ENCODE results near the gene MBD6.

Gene MBD6

DNA sequence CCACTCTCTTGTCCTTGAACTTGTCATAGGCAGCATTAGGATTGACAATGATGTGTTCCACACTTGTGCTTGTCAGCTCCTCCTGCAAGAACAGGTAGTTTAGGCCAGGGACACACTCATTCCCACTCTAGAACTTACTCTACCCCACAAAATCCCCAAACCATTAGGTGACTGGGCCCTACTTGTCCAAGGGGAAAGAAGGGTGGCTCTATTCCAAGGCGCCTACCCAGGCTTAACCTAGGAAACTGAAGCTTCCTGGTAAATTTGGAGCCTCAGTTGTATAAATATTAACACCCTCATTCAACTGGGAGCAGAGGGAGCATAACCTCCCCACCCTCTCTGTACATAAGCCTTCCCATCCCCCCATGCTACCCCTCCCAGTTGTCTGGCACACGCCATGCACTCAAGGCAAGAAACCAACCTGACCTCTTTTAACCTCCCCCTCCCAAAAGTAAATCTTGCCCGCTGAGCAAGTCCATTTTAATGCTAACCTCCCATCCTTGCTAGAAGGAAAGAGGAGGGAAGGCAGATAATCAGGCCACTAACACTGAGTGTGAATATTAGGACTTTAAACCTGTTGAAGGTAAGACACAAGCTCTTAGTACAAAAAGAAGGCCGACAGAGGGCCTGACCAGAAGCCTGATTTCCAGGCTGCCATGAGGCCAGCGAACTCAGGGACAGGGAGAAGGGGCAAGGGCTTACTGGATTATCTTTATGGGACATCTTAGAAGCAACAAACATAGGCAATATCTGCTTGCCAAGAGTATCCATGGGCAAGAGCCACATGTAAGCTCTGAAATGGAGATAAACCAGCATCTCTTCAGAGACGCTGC is 13.4 kb downstream of the MBD6 start:
- in situ Hi-C loops (cut with MboI; ENCODE audit: low sequenced_read_pairs, unreplicated experiment), result no loop called here
- no peak for DNase-seq (ENCODE audit: low spot score)

DNA sequence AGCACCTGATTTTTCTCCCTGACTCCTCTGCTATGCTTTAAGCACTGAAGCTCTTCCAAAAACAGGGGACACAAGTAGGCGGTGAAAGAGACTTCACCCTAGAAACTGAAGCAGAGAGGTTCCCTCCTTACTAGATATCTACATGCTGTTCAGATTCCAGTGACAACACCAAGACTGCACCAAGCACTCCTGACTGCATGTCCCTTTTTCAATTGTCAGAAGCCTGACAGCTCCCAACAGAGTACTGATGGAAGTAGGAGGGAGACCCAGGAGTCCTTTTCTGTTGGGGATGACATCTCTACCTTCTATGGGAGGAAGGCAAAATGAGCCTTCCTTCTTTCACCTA is 13.9 kb downstream of the MBD6 start:
- DNase-seq (ENCODE audit: low spot score), result no peak
- in situ Hi-C loops (cut with MboI; ENCODE audit: low sequenced_read_pairs, unreplicated experiment), result no loop called here
- TF ChIP-seq, protein P1, sequence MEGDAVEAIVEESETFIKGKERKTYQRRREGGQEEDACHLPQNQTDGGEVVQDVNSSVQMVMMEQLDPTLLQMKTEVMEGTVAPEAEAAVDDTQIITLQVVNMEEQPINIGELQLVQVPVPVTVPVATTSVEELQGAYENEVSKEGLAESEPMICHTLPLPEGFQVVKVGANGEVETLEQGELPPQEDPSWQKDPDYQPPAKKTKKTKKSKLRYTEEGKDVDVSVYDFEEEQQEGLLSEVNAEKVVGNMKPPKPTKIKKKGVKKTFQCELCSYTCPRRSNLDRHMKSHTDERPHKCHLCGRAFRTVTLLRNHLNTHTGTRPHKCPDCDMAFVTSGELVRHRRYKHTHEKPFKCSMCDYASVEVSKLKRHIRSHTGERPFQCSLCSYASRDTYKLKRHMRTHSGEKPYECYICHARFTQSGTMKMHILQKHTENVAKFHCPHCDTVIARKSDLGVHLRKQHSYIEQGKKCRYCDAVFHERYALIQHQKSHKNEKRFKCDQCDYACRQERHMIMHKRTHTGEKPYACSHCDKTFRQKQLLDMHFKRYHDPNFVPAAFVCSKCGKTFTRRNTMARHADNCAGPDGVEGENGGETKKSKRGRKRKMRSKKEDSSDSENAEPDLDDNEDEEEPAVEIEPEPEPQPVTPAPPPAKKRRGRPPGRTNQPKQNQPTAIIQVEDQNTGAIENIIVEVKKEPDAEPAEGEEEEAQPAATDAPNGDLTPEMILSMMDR (IDR thresholded peaks at IDR 0.05; ENCODE audit: borderline replicate concordance, control extremely low read depth, extremely low read depth, insufficient read depth, missing control alignments), result no peak

More for the DNA sequence above, 13.4 kb downstream of the MBD6 start:
- TF ChIP-seq, protein P1 (IDR thresholded peaks at IDR 0.05; ENCODE audit: borderline replicate concordance, control extremely low read depth, extremely low read depth, insufficient read depth, missing control alignments), result no peak

DNA sequence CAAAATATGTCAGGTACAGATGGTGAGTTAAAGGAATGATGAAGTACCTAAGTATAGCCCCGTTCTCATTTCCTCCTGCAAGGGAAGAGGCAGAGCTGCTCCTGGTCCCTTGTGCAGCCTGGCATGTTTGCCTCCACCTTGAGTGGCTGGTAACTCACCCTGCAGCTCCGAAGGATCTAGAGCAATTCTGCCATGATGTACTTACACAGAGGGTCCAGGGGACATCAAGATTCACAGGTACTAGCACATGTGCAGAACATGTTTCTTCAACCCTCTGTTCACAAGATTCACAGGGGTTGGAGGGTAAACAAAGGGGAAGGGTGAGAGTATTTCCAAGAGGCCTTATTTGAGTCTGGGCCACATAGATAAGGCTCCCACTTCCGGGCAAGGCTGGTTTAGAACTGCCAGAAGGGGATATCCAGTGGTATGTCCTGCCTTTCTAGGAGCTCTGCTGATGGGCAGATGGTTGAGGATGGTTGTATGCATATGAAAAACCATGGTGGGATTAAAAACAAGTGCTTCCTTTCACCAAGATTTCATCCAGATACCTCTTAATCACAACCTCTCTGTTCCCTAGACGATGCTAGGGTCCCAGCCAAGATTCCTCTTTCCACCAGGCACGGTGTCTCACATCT is 16.6 kb downstream of the MBD6 start:
- DNase-seq (ENCODE audit: low spot score), result no peak
- in situ Hi-C loops (cut with MboI; ENCODE audit: low sequenced_read_pairs, unreplicated experiment), result no loop called here
- TF ChIP-seq, protein P1 (IDR thresholded peaks at IDR 0.05; ENCODE audit: borderline replicate concordance, control extremely low read depth, extremely low read depth, insufficient read depth, missing control alignments), result no peak

DNA sequence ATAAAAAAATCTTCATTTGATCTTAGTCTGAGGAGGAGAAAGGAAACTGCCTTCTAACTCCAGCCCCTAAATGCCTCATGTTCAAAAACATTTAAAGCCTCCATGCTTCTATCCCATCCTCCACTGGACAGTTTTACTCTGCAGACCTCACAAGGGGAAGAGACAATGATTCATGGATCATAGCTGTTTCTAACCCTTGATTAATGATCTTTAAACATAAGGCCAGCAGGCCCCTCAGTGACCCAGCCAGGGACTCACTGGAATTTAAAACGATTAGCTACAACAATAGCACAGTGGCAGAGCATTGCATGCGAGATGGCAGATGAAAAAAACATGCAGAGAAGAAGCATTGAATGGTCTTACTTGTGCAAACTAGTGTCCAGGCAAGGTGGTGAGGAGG is 18.4 kb downstream of the MBD6 start:
- TF ChIP-seq, protein P1 (IDR thresholded peaks at IDR 0.05; ENCODE audit: borderline replicate concordance, control extremely low read depth, extremely low read depth, insufficient read depth, missing control alignments), result no peak
- in situ Hi-C loops (cut with MboI; ENCODE audit: low sequenced_read_pairs, unreplicated experiment), result no loop called here

DNA sequence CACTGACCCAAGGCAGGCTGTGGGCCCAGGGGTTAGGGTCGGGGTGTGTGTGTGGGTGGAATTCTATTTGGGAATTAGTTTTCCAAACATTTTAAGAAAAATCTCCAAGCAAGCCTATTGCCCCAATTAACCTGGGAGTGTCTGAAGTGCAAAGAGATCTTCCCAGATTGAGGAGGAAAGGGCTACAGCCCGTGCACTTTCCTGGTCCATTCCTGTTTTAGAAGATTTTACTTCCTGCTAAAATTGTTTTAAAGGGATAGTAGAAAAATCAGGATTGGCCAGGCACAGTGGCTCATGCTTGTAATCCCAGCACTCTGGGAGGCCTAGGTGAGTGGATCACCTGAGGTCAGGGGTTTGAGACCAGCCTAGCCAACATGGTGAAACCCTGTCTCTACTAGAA is 19.1 kb downstream of the MBD6 start:
- in situ Hi-C loops (cut with MboI; ENCODE audit: low sequenced_read_pairs, unreplicated experiment), result no loop called here
- DNase-seq (ENCODE audit: low spot score), result no peak
- TF ChIP-seq, protein P1 (IDR thresholded peaks at IDR 0.05; ENCODE audit: borderline replicate concordance, control extremely low read depth, extremely low read depth, insufficient read depth, missing control alignments), result no peak

More for the DNA sequence above, 18.4 kb downstream of the MBD6 start:
- DNase-seq (ENCODE audit: low spot score), result no peak

DNA sequence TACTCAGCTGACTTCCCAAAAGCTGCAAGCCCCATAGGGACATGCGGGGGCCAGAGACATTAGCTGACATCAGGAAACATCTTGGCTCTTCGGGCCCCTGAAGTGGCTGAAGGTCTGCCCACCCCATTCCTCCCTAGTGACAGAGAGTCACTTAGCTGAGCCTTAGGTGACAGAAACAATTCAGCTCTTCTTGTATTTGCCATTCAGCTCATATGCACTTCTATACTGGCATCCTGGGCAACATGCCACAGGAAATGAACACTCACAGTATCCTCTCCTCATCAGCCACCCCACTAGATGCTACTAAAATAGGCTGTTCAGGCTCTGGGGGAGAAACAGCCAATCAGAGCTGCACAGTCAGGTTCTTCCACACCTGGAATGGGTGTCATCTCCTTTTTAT is 21.0 kb downstream of the MBD6 start:
- in situ Hi-C loops (cut with MboI; ENCODE audit: low sequenced_read_pairs, unreplicated experiment), result no loop called here
- no peak for DNase-seq (ENCODE audit: low spot score)
- TF ChIP-seq, protein P1 (IDR thresholded peaks at IDR 0.05; ENCODE audit: borderline replicate concordance, control extremely low read depth, extremely low read depth, insufficient read depth, missing control alignments), result no peak
